ENCODE measurements around the gene HAPLN3.
"Not testable (repeated sequence)": the region's sequence is repeated elsewhere in the genome, so short reads cannot be mapped to it uniquely, and the experiment has no call there.

GRCh38 chr15:88934449-88934848 is 39.1 kb upstream of the HAPLN3 start:
- not testable (repeated sequence) for TF ChIP-seq POLR2A, CTCF (IDR thresholded peaks at IDR 0.05)
